ENCODE results near the gene TCERG1. TPM values are rescaled to one million over a fixed set of nuclear protein-coding genes. Genes with fewer than 3 reads are reported as not detected.

The TCERG1 gene
- total RNA-seq, 1 donor from 2014 or later = 51.9 TPM

GRCh38 chr5:146451411-146451810 is 4.3 kb downstream of the TCERG1 start:
- DNase-seq (ENCODE audit: low read depth) = no peak

- DNase-seq (ENCODE audit: low read depth) = no peak
These were observed 10.3 kb downstream of the TCERG1 start for GRCh38 chr5:146457431-146457830.

- DNase-seq (ENCODE audit: low read depth) = no peak
These were observed 11.8 kb downstream of the TCERG1 start for GRCh38 chr5:146458894-146459293.

DNA sequence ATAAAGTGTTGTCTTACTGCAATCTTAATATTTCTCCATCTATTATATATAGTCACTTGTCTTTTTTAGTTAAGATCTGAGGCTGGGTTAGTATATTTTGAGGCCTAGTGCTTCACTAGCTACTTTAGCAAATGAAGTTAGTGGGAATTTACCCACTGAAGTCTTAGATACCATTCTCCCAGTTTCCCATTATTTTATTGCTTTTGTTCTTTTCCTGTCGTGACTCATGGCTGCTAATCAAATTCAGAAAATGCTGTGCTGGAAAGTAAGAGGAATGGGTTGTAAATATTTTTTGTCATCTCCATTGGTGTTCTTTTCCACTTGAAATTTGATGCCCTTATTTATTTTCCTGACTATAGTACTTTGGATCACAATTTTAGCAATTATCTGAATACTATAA is 14.2 kb downstream of the TCERG1 start:
- DNase-seq (ENCODE audit: low read depth) = no peak

- DNase-seq (ENCODE audit: low read depth) = no peak
These were observed 16.3 kb downstream of the TCERG1 start for GRCh38 chr5:146463446-146463845.

- DNase-seq (ENCODE audit: low read depth) = peak; percentile 18
These were observed 19.6 kb downstream of the TCERG1 start for GRCh38 chr5:146466521-146467349.

DNA sequence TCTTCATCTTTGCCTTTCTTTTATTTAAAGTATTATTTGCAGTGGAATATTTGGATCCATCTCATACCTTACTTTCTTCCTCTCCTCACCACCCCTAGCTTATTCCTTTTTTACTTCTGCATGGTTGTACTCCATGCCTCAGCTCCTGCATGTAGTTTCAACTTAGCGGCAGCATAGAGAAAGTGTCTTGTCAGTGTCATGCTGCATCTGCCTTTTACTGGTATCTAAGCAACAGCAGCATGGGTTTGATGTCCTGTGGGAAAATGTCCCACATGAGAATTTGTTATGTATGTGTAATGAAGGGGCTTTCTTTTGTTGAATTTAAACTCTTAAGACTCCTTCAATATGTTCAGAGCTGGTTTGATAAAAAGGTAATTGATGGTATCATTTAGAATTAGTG is 20.6 kb downstream of the TCERG1 start:
- DNase-seq (ENCODE audit: low read depth) = peak; percentile 17

DNA sequence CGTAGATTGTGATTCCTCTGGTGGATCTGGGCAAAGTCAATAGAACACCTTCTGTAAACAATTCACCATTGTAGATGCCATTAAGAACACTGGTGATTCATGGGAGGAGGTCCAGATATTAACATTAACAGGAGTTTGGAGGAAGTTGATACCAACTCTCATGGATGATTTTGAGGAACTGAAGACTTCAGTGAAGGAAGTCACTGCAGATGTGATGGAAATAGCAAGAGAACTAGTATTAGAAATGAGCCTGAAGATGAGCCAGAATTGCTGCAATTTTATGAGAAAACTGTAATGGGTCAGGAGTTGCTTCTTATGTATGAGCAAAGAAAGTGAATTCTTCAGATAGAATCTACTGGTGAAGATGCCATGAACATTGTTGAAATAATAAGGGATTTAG is 26.9 kb downstream of the TCERG1 start:
- DNase-seq (ENCODE audit: low read depth) = no peak

- no peak for DNase-seq (ENCODE audit: low read depth)
These were observed 28.2 kb downstream of the TCERG1 start for GRCh38 chr5:146475190-146475780.

DNA sequence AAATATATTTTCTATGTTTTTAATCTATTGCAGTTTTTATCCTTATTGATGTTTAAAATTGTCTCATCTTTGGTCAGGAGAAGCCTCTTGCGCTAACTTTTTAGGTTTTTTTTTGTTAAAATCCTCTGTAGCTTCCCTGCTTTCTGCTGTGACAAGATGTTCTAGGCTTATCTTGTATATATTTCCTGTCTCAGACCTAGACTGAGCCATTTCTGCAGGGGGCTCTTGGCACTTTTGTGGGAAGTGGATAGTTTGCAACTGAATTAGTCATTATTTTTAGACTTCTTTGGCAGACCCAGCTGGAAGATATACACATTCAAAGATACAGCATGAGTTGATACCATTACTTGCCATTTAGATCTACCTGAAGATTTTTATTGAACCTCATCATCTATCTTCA is 28.8 kb downstream of the TCERG1 start:
- no peak for DNase-seq (ENCODE audit: low read depth)

DNA sequence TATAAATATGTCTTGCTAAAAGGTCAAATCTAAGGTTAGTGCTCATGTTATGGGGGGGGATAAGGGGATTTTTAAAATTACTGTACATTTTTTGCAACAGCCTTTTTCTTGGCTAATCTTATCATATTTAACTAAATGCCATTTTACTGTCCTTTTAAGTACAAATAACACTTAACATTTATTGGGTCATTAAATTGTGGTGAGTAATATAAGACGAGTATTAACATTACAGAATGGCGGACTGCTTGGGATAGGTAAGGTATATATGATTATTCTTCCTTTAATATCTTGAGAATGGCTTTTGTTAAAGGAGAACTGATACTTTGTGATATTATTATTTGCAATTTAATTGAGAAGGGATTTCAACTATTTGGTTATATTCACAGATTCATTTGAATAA is 35.6 kb downstream of the TCERG1 start:
- DNase-seq (ENCODE audit: low read depth) = no peak

- DNase-seq (ENCODE audit: low read depth) = no peak
These were observed 37.7 kb downstream of the TCERG1 start for GRCh38 chr5:146484714-146485391.

DNA sequence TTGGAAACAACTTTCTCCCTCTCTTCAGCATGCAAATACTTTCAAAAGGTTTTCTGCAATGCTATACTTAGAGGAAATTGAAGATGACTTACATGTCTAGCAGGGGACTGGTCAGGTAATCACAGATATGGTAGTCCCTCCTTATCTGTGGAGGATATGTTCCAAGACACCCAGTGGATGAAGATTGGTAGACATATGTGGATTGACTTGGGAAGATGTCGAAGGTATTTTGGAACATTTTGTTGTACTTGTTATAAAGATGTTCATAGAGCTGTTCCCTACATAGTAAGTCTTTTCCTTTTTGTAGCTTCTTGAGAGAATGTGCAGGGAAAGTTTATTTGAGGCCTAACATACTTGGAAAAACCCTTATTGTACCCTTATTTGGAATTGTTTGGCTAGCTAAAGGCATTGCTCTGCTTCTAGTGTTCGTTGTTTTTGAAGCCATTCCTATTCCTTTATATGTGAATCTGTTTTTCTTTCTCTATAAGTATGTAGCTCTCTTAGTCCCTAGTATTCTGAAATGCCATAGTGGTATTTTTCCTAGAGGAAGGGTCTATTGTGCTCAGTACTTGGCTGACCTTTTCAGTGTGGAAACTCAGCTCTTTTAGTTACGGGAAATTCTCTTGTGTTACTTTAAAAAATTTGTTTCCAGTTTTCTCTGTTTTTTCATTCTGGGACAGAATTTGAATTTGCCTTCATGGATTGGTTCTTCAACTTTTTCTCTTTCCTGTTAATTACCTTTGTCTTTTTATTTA is 43.1 kb downstream of the TCERG1 start:
- no peak for DNase-seq (ENCODE audit: low read depth)

DNA sequence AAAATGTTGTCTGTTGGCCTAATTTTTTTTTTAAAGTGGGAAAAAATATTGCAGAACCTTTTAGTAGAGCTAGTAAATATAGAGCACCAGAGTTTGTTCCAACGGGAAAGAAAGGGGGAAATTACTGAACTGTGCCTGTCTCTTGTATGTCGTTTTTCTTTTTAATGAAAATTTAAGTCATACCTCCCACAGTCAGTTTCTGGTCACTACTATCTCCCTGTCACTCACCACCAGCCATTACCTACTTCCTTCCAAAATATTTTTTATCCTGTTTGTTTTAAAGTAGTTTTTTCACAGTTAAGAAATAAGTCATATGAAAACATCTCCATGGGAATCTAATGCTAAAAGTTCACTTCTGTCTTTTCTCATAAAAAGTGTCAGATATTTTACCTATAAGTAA is 47.5 kb downstream of the TCERG1 start:
- no peak for DNase-seq (ENCODE audit: low read depth)

GRCh38 chr5:146499680-146500079 is 52.5 kb downstream of the TCERG1 start:
- DNase-seq (ENCODE audit: low read depth) = no peak

DNA sequence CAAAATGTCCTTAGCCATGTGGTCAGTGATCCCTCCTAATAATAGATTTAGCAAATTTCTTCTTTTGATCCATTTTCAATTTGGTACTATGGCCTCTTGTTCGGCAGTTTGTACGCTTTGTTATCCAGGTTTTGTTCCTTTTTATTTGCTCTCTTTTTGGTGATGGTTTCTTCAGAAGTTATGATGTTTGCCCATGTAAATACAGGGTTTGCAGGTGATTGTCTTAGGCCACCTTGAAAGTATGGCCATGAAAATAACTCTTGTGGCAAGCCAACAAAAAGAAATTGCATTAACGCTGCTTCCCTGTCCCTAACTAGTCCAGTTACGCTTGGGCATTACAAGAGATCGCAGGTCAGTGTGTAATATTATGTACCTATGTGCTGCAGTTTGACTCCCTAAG is 60.3 kb downstream of the TCERG1 start:
- no peak for DNase-seq (ENCODE audit: low read depth)

DNA sequence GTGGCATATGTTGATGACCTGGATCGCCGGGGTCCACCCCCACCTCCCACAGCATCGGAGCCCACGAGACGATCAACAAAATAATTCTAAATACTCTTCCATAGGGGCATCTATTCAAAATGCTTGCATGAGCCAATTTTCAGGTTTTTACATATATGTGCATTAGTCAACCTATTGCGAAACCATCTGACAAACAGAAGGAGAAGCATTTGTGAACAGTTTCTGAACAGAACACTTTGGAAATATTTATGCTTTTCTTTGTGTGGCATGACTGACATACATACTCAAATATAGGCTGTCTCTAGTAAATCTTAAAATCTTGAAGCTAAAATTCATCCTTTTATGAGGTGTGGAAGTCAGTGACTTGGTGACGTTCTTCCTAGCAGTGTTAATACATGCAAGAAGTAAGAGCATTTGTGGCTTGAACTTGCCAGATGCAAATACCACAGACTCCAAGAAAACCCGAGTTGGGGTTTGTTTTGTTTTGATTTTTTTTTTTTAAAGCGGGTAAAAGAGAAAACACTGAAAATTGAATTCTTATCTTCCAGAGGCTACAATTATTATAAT is 63.5 kb downstream of the TCERG1 start:
- DNase-seq (ENCODE audit: low read depth) = no peak

- no peak for DNase-seq (ENCODE audit: low read depth)
These were observed 66.3 kb downstream of the TCERG1 start for GRCh38 chr5:146513462-146513861.

- DNase-seq (ENCODE audit: low read depth) = no peak
These were observed 67.4 kb downstream of the TCERG1 start for GRCh38 chr5:146514575-146514974.

GRCh38 chr5:146515473-146516150 is 68.5 kb downstream of the TCERG1 start:
- peak; percentile 54 for DNase-seq (ENCODE audit: low read depth)

DNA sequence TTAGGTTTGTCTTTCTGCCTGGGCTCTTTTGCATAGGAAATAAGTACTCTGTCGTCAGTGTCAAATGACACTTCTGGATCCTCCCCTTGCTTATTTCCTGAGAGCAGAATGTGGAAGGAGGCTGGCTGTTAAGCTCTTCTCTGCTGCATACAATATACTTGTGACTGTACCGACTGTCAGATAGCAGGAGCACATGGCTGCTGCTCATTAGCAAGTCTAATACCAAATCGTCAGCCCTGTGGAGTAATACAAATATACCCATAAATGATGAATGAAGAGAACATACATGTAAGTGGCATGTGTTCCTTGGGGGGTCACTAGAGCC is 69.0 kb downstream of the TCERG1 start, which contains the start of gene GPR151:
TSS of gene GPR151 (minus strand) at position 40 of the 325 bp plus-strand sequence. CDS start 77 bp downstream, outside the sequence.
- DNase-seq (ENCODE audit: low read depth) = no peak

All from myocyte (in vitro differentiated cells).